GDM1 (cell line): ENCODE data around the gene CGB2.
"Not testable (repeated sequence)": the region's sequence is repeated elsewhere in the genome, so short reads cannot be mapped to it uniquely, and the experiment has no call there.

ENCODE experiments used
- DNase-seq: peaks from one replicate; lab custom pipeline; 2025; lab: John Stamatoyannopoulos, UW

CGB2 gene

DNA sequence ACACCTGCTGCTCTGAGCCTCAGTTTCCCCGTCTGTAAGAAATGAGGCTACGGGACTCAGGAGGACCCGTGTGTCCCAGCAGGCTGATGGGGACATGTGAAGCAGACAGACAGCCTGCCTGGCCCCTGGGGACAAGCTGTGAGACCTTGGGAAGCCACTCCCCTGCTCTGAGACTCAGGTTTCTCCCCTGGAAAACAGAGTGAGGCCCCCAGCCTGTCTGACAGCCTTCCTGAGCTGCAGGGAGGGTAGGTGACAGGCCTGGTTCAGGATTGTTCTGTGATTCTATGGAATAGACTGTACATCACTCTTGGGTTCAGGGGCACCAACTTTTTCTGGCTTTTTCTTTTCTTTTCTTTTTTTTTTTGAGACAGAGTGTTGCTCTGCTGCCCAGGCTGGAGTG, 35.9 kb downstream of the CGB2 start:
- no peak for DNase-seq

DNA sequence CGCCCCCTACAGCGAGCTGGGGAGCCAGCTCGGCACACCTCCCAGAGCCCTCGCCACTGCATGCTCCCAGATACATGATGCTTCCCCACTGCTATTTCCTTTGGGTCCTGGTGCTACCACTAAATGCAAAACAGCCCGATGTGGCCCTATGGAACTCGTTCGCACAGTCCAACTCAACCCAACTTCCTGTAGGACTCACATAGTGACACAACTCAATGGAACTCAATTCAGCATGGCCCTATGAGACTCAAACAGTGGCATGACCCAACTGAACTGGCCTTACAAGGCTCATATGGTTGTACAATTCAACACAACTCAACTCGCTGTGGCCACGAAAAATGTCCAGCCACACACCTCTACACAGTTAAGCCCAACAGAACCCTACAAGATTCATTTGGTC, 37.3 kb downstream of the CGB2 start:
- no peak for DNase-seq

DNA sequence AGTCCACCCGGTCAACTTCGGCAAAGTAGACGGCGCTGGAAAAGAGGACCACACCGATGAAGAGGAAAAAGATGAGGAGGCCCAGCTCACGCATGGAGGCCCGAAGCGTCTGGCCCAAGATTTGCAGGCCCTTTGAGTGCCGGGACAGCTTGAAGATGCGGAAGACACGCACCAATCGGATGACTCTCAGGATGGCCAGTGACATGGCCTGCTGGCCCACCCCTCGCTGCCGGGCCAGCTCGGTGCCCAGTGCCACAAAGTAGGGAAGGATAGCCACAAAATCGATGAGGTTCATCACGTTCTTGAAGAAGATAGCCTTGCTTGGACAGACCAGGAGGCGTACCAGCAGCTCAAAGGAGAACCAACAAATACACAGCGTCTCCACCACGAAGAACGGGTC, 38.7 kb downstream of the CGB2 start:
- no peak for DNase-seq

DNA sequence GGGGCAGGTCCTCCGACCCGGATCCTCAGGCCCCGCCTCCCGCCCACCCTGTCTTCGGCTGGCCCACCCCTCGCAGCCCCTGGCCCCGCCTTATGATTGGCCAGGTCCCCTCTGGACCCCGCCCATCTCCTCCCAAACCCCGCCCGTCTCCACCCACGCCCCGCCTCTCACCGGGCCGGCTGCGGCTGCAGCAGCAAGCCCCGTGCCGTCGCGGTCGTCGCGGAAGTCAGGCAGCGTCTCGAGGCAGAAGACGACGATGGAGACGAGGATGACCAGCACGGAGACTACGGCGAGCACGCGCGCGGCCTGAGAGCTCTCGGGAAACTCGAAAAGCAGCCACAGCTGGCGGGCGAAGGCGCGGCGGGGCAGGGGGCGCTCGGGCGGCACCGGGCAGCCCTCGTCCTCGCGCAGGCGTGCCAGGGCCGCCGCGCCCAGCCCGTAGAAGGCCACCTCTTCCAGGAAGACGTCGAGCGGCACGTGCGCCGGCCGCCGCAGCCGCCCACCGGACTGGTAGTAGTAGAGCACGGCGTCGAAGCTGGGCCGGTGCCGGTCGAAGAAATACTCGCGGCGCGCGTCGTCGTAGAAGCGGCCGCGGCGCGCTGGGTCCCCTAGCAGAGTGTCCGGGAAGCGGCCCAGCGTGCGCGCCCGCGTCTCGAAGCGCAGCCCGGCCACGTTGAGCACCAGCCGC, 40.3 kb downstream of the CGB2 start:
- DNase-seq = no peak

DNA sequence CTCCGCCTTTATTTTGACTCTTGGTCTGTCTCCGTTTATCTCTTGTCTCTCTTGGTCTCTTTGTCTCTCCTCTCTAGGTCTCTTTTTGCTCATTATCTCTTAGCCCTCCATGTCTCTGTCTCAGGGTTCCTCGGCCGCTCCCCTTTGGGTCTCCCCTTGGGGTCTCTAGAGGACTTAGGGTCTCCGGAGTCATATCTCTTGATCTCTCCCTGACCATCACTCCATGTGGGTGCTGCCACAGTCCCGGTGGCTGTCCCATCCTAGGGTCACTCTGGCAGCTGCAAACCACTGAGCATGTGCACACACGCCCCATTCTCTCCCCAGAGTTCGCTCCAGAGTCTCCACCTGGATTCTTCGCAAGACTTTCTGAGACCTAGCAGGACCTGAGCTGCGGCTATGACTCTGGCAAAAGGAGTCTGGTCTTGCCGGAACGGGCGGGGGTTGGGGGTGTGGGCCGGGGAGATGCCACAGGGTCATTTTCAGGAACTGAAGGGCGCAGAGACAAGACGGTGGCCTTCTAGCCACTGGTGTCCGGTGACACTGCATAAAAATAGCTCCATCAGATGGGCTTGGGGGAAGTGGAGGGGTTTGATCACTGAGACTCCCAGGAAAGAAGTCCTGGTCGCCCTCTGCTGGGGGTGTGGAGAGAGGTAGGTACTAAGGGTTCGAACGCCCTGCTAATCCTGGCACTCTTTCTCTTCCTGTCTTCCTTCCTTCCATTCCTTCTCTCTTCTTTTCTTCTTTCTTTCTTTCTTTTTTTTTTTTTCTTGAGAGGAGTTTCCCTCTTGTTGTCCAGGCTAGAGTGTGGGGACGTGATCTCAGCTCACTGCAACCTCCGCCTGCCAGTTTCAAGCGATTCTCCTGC, 42.1 kb downstream of the CGB2 start:
- DNase-seq = no peak

DNA sequence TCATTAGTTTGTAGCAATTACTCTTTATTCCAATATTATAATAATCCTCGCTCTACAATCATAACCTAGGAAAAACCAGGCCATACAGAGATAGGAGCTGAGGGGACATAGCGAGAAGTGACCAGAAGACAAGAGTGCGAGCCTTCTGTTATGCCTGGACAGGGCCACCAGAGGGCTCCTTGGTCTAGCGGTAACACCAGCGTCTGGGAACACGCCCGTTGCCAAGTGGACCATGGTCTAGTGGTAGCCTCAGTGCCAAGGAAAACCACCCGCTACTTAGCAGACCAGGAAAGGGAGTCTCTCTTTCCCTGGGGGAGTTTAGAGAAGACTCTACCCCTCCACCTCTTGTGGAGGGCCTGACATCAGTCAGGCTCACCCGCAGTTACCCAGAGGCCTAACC, 43.2 kb downstream of the CGB2 start:
- DNase-seq = not testable (repeated sequence)

DNA sequence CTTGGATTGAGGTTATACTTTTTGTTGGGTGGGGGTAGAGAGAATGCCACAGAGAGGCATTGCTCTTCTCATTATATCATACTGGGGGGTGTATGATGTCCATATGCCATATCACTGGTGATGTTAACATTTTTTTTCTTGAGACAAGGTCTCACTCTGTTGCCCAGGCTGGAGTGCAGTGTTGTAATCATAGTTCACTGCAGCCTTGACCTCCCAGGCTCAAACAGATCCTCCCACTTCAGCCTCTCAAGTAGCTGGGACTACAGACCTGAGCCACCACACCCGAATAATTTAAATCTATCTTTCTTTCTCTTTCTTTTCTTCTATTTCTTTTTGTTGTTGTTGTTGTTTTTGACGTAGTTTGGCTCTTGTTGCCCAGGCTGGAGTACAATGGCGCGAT, 48.7 kb downstream of the CGB2 start:
- DNase-seq = no peak

DNA sequence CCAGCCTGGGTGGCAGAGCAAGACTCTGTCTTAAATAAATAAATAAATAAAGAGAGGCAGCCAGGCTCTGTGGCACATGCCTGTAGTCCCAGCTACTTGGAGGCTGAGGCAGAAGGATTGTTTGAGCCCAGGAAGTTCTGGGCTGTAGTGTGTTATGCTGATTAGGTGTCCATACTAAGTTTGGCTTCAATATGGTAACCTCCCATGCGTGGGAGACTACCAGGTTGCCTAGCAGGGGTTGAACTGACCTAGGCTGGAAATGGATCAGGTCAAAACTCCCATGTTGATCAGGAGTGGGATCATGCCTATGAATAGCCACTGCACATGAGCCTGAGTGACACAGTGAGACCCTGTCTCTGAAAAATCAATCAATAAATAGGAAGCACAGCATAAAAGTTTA, 49.6 kb downstream of the CGB2 start:
- no peak for DNase-seq
